Gastrocnemius medialis (tissue), 4 donors: ENCODE results near the gene TWIST2. TPM values are rescaled to one million over a fixed set of nuclear protein-coding genes. Genes with fewer than 3 reads are reported as not detected.

Experiments
- ATAC-seq, 2 donors: fragments of 150-250 bp; one replicate each; pipeline ENCODE4 v1.9.1; 2016
- DNase-seq, 2 donors: peaks; one replicate each; pipeline ENCODE4 v3.0.0-alpha.2; 2019
- H3K27ac ChIP-seq, 4 donors: fragments of 200-600 bp; sonication (generic); 1 replicate in 1 of 4; 2 replicates in 3 of 4; pipeline ENCODE4 v1.5.1; 2016 to 2018; ENCODE audit warnings: mild to moderate bottlenecking in 2 of 4, moderate library complexity in 1 of 4
- H3K27me3 ChIP-seq, 3 donors: fragments of 200-600 bp; sonication (generic) in 2 of 3; 1 replicate in 1 of 3; 2 replicates in 2 of 3; pipeline versions ENCODE4 v1.5.1 to v1.6.0; 2016 to 2019; ENCODE audit warnings: mild to moderate bottlenecking in 1 of 3, moderate library complexity in 1 of 3
- H3K36me3 ChIP-seq, 2 donors: fragments of 200-600 bp; sonication (generic) in 1 of 2; one replicate each; pipeline ENCODE4 v1.5.1; 2017 to 2018
- H3K4me1 ChIP-seq, 2 donors: fragments of 200-600 bp; sonication (generic) in 1 of 2; one replicate each; pipeline ENCODE4 v1.5.1; 2016 to 2017; ENCODE audit warnings: mild to moderate bottlenecking in 2 of 2
- H3K4me3 ChIP-seq, 4 donors: fragments of 200-600 bp; sonication (generic) in 3 of 4; 1 replicate in 1 of 4; 2 replicates in 3 of 4; pipeline ENCODE4 v1.5.1; 2016 to 2019; ENCODE audit warnings: mild to moderate bottlenecking in 2 of 4
- H3K9me3 ChIP-seq, 3 donors: fragments of 200-600 bp; sonication (generic) in 2 of 3; 1 replicate in 1 of 3; 2 replicates in 2 of 3; pipeline ENCODE4 v1.5.1; 2016 to 2019
- POLR2A ChIP-seq, 2 donors: fragments of 450-650 bp; IDR thresholded peaks; one replicate each; pipeline ENCODE4 v1.6.1; 2017; ENCODE audit warnings: antibody characterized with exemption in 2 of 2, mild to moderate bottlenecking in 2 of 2, moderate library complexity in 2 of 2
- in situ Hi-C, 4 donors: fragments of 200-750 bp; cut with MboI; loops; one replicate each; pipeline versions ENCODE4 v1.15.0 to v1.8.0; 2017; ENCODE audit warnings: low sequenced_read_pairs in 4 of 4
- intact Hi-C: fragments of 100-400 bp; cut with DNase I; formaldehyde crosslinking; loops from one replicate; pipeline ENCODE4 v1.15.1; 2023; ENCODE audit warnings: low total_unique reads
- total RNA-seq, 4 donors: library from RNA; depleted of rRNA; stranded (reverse); fragments of >200 nt; gene quantifications; one replicate each; pipeline versions ENCODE4 v1.1.0 to v1.2.3, GENCODE V29; 2016
- TF ChIP-seq, protein P1 (sequence below), 5 experiments: fragments of 450-650 bp in 3 of 5; fragments of 200-600 bp in 2 of 5; sonication (generic) in 2 of 5; IDR thresholded peaks in 4 of 5; conservative IDR thresholded peaks in 1 of 5; 1 replicate in 4 of 5; 2 replicates in 1 of 5; pipeline ENCODE4 v1.5.1; 2016 to 2019; ENCODE audit warnings: antibody characterized with exemption in 5 of 5, mild to moderate bottlenecking in 3 of 5, moderate library complexity in 3 of 5

TWIST2 gene
- total RNA-seq, 4 donors from 2014 or later = 1.9 to 9.3 (median 2.2) TPM

DNA sequence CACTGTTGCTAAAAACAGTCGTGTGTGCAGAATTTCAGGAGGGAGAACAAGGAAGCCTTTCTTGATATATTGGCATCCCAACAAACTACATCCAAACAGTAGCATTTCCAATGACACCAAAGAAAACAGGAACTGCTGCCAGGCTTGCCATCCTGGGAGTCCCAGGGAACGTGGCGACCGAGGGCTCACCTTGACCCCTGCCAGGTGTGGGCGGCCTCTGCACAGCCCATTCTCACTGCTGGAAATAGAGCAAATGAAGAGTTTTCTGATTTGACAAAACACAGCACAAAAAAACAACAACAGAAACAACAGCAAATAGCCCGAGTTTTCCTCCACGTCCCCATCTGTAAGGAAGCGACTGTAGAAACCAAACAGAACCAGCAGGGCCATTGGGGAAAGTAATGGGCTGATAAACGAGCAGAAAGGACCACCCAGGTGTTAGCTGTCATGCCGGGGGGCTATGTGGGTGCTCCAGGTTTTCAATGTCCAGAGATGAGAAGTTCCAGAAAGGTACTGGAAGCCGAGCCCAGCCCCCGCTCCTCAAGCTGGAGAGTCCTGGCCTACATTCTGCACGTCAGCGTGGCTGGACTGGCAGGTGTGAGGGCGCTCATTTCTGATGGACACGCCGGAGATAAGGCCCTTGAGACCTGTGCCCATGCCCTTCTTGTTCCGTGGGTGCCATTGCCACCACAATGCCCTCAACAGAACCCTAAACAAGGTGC is 80.8 kb downstream of the TWIST2 start:
- peaks cover 0 to 4% (median 0%) of the 10 kb centered on the region in 3 donors for H3K27me3 ChIP-seq
- no peak for ATAC-seq
- H3K27ac ChIP-seq = peak overlapping the region in 1 of 4 donors; percentile 41
- intact Hi-C loops = no loop called here
- TF ChIP-seq, protein P1, sequence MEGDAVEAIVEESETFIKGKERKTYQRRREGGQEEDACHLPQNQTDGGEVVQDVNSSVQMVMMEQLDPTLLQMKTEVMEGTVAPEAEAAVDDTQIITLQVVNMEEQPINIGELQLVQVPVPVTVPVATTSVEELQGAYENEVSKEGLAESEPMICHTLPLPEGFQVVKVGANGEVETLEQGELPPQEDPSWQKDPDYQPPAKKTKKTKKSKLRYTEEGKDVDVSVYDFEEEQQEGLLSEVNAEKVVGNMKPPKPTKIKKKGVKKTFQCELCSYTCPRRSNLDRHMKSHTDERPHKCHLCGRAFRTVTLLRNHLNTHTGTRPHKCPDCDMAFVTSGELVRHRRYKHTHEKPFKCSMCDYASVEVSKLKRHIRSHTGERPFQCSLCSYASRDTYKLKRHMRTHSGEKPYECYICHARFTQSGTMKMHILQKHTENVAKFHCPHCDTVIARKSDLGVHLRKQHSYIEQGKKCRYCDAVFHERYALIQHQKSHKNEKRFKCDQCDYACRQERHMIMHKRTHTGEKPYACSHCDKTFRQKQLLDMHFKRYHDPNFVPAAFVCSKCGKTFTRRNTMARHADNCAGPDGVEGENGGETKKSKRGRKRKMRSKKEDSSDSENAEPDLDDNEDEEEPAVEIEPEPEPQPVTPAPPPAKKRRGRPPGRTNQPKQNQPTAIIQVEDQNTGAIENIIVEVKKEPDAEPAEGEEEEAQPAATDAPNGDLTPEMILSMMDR (IDR thresholded peaks at IDR 0.05 in 4 of 5, conservative IDR thresholded peaks at IDR 0.05 in 1 of 5) = no peak
- TF ChIP-seq POLR2A (IDR thresholded peaks at IDR 0.05) = no peak
- DNase-seq = no peak
- no peak overlapping the region for H3K4me3 ChIP-seq
- peaks cover 0 to under 1% (median 0%) of the 10 kb centered on the region in 3 donors for H3K9me3 ChIP-seq
- in situ Hi-C loops = no loop called here
- no peaks in the 10 kb centered on the region for H3K4me1 ChIP-seq
- no peaks in the 10 kb centered on the region for H3K36me3 ChIP-seq

- intact Hi-C loops = no loop called here
- Histone ChIP-seq H3K9me3 (peaks cover 0 to 3% (median 0%) of the 10 kb centered on the region in 3 donors), H3K4me1 (no peaks in the 10 kb centered on the region), H3K27me3 (no peaks in the 10 kb centered on the region), H3K27ac (peak overlapping the region in 1 of 4 donors; percentile 41), H3K36me3 (no peaks in the 10 kb centered on the region), H3K4me3 (no peak overlapping the region)
- peak in 1 of 2 donors; percentile 59 for DNase-seq
- TF ChIP-seq POLR2A (IDR thresholded peaks at IDR 0.05) = no peak
- TF ChIP-seq, protein P1 (IDR thresholded peaks at IDR 0.05 in 4 of 5, conservative IDR thresholded peaks at IDR 0.05 in 1 of 5) = no peak
- in situ Hi-C loops = no loop called here
- peak; percentile 56 to 58 for ATAC-seq
Measured at GRCh38 chr2:238929242-238930081, 81.6 kb downstream of the TWIST2 start.

- H3K27ac ChIP-seq = no peak overlapping the region
- H3K9me3 ChIP-seq = peaks cover 0 to 6% (median 0%) of the 10 kb centered on the region in 3 donors
- in situ Hi-C loops = no loop called here
- TF ChIP-seq, protein P1 (IDR thresholded peaks at IDR 0.05 in 4 of 5, conservative IDR thresholded peaks at IDR 0.05 in 1 of 5) = no peak
- no peak for TF ChIP-seq POLR2A (IDR thresholded peaks at IDR 0.05)
- no peaks in the 10 kb centered on the region for H3K27me3 ChIP-seq
- no peaks in the 10 kb centered on the region for H3K36me3 ChIP-seq
- H3K4me3 ChIP-seq = no peak overlapping the region
- H3K4me1 ChIP-seq = no peaks in the 10 kb centered on the region
- ATAC-seq (no peak), DNase-seq (no peak)
- intact Hi-C loops = no loop called here
Measured at GRCh38 chr2:238930216-238930615, 82.3 kb downstream of the TWIST2 start.

- Histone ChIP-seq H3K27me3 (peaks cover 0 to 5% (median 2%) of the 10 kb centered on the region in 3 donors), H3K36me3 (no peaks in the 10 kb centered on the region), H3K4me1 (no peaks in the 10 kb centered on the region), H3K27ac (no peak overlapping the region), H3K9me3 (peaks cover 0 to 6% (median 0%) of the 10 kb centered on the region in 3 donors), H3K4me3 (no peak overlapping the region)
- ATAC-seq = no peak
- intact Hi-C loops (no loop called here), in situ Hi-C loops (no loop called here)
- no peak for TF ChIP-seq POLR2A (IDR thresholded peaks at IDR 0.05)
- TF ChIP-seq, protein P1 (IDR thresholded peaks at IDR 0.05 in 4 of 5, conservative IDR thresholded peaks at IDR 0.05 in 1 of 5) = no peak
- DNase-seq = no peak
Measured at GRCh38 chr2:238936162-238937052, 88.5 kb downstream of the TWIST2 start.
